Stomach (tissue), 9 donors: ENCODE data around the gene USP3. TPM values are rescaled to one million over a fixed set of nuclear protein-coding genes. Genes with fewer than 3 reads are reported as not detected.
A peak's percentile ranks its signal among the peaks of the same experiment; 100 is the strongest.

Source experiments
- DNase-seq, 2 donors: peaks; one replicate each; pipeline versions ENCODE4 v3.0.0 to v3.0.0-alpha.2; 2013 to 2019
- H3K27ac ChIP-seq, 5 donors: fragments of 200-600 bp in 4 of 5; sonication (generic) in 4 of 5; one replicate each; pipeline ENCODE4 v1.5.1; 2013 to 2019; ENCODE audit warnings: mild to moderate bottlenecking in 1 of 5, moderate library complexity in 1 of 5
- H3K27me3 ChIP-seq, 3 donors: fragments of 200-600 bp; sonication (generic); one replicate each; pipeline ENCODE4 v1.5.1; 2017 to 2019; ENCODE audit warnings: mixed run types in 1 of 3
- H3K36me3 ChIP-seq, 4 donors: fragments of 200-600 bp; sonication (generic); 1 replicate in 3 of 4; 2 replicates in 1 of 4; pipeline ENCODE4 v1.5.1; 2016 to 2019
- H3K4me1 ChIP-seq, 4 donors: fragments of 200-600 bp; sonication (generic); one replicate each; pipeline ENCODE4 v1.5.1; 2016 to 2019
- H3K4me3 ChIP-seq, 4 donors: fragments of 200-600 bp; sonication (generic) in 3 of 4; one replicate each; pipeline ENCODE4 v1.5.1; 2016 to 2019; ENCODE audit warnings: mild to moderate bottlenecking in 1 of 4
- H3K9me3 ChIP-seq, 4 donors: fragments of 200-600 bp; sonication (generic); one replicate each; pipeline ENCODE4 v1.5.1; 2016 to 2019
- CTCF ChIP-seq, 7 experiments: fragments of 450-650 bp in 4 of 7; fragments of 200-600 bp in 3 of 7; sonication (generic) in 3 of 7; IDR thresholded peaks; one replicate each; pipeline ENCODE4 v1.5.1; 2016 to 2019; ENCODE audit warnings: antibody characterized with exemption in 7 of 7, control low read depth in 2 of 7, mild to moderate bottlenecking in 1 of 7
- EP300 ChIP-seq: sonication (generic); formaldehyde crosslinking; IDR thresholded peaks from one replicate; pipeline ENCODE4 v1.6.1; 2017; ENCODE audit warnings: antibody characterized with exemption
- POLR2A ChIP-seq, 4 donors: fragments of 450-650 bp; IDR thresholded peaks; one replicate each; pipeline ENCODE4 v1.6.1; 2016; ENCODE audit warnings: antibody characterized with exemption in 4 of 4, control low read depth in 2 of 4, mild to moderate bottlenecking in 1 of 4, moderate library complexity in 1 of 4
- POLR2AphosphoS5 ChIP-seq, 3 donors: sonication (generic); formaldehyde crosslinking; IDR thresholded peaks; one replicate each; pipeline ENCODE4 v1.6.1; 2016; ENCODE audit warnings: antibody characterized with exemption in 3 of 3
- WGBS, 5 donors: extraction: QIAGEN DNeasy Blood & Tissue Kit in 3 of 5; methylation state at CpG; one replicate each; pipeline versions ENCODE4 v1.1.5 to v1.1.7; 2013 to 2018; 5-methylcytosine and 5-hydroxymethylcytosine counted together
- intact Hi-C: fragments of 100-400 bp; cut with DNase I; formaldehyde crosslinking; loops from one replicate; pipeline ENCODE4 v1.15.1; 2023; ENCODE audit warnings: low total_unique reads
- polyA plus RNA-seq, 3 donors: library from polyadenylated mRNA; stranded (reverse); fragments of 200-250 nt; gene quantifications; one replicate each; pipeline ENCODE4 v1.2.3, GENCODE V29; 2013
- total RNA-seq, 5 donors: library from RNA; depleted of rRNA; stranded (reverse); fragments of >200 nt; gene quantifications; one replicate each; pipeline versions ENCODE4 v1.1.0 to v1.2.3, GENCODE V29; 2014 to 2016
- donor health status: healthy with polysubstance abuse.
- donor health status: Bipolar disorder and iron deficiency.
- donor health status: healthy.

The USP3 gene
- total and polyA plus RNA-seq, 8 donors: 10.5 to 174 (median 26.5) TPM

- TF ChIP-seq CTCF (IDR thresholded peaks at IDR 0.05): no peak
- TF ChIP-seq POLR2A (IDR thresholded peaks at IDR 0.05): no peak
- TF ChIP-seq EP300: no peak
- no peak for TF ChIP-seq POLR2AphosphoS5 (IDR thresholded peaks at IDR 0.05)
- no peaks in the 10 kb centered on the region for H3K9me3 ChIP-seq
- no peak for DNase-seq
- no peak overlapping the region for H3K4me3 ChIP-seq
- 57 to 70% (median 63%) methylated on average over 3 of the region's 3 CpGs for WGBS, 5 donors
- intact Hi-C loops: no loop called here
- no peaks in the 10 kb centered on the region for H3K36me3 ChIP-seq
- H3K27me3 ChIP-seq: no peaks in the 10 kb centered on the region
- H3K27ac ChIP-seq: peak overlapping the region in 2 of 5 donors; percentile 26 to 38
- H3K4me1 ChIP-seq: peaks cover 65 to 99% (median 83%) of the 10 kb centered on the region in 4 donors
Observed at GRCh38 chr15:63522225-63522578, 17.8 kb downstream of the USP3 start.

- TF ChIP-seq POLR2A (IDR thresholded peaks at IDR 0.05) (no peak), CTCF (IDR thresholded peaks at IDR 0.05) (no peak), EP300 (no peak), POLR2AphosphoS5 (IDR thresholded peaks at IDR 0.05) (no peak)
- no peak for DNase-seq
- no peaks in the 10 kb centered on the region for H3K9me3 ChIP-seq
- no peak overlapping the region for H3K4me3 ChIP-seq
- H3K36me3 ChIP-seq: no peaks in the 10 kb centered on the region
- peak overlapping the region in 1 of 5 donors; percentile 49 for H3K27ac ChIP-seq
- 39 to 48% (median 46%) methylated on average over 4 of the region's 4 CpGs for WGBS, 5 donors
- H3K4me1 ChIP-seq: peaks cover 61 to 95% (median 78%) of the 10 kb centered on the region in 4 donors
- no peaks in the 10 kb centered on the region for H3K27me3 ChIP-seq
- intact Hi-C loops: no loop called here
Observed at GRCh38 chr15:63523306-63523990, 19.1 kb downstream of the USP3 start.

DNA sequence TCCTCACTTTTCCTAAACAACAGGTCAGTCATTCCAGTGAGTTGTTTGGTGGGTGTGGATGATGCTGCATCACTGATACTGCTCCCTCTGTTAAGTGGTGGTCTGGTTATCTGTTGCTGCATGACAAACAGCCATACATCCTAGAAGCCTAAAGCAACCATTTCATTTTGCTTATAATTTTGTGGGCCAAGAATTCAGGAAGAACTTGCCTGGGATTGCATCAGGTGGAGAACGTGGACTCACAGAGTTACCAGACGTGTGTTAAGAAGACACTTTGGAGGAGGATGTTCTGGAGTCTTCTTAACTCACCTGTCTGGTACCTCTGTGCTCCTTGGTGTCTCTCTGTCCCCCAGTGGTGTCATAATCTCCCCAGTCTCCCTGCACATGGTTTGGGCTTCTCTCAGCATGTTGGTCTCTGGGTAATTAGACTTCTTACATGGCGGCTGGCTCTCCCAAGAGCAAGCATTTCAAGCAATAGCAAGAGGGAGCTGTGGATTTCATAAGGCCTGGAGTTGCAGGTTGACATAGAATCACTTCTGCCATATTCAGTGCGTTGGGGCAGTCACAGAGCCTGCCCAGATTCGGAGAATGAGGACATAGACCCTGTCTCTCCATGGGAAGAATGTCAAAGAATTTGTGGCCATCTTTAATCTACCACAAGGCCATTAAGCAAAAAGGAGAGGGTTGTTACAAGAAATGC is 20.1 kb downstream of the USP3 start:
- no peak overlapping the region for H3K27ac ChIP-seq
- intact Hi-C loops: no loop called here
- WGBS, 5 donors: 88 to 98% (median 93%) methylated on average over 5 of the region's 5 CpGs

DNA sequence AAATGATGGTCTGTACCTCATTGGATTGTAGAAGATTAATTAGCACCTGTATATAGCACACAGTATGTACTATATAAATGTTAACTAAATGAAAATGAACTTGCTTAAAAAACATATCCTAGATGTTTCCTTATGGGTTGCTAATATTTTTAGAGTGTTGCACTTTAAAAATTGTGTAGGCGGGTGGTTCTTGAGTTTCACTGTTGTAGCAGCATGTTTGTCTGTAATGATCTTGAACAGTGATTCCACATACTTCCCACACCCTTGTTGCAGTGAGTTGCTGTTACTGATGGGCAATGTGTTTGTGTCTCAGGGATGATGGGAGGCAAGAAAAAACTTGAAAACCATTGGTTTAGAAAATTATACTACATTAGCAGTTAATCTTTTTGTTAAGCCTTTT is 22.0 kb downstream of the USP3 start:
- no peak for DNase-seq
- TF ChIP-seq POLR2A (IDR thresholded peaks at IDR 0.05) (no peak), POLR2AphosphoS5 (IDR thresholded peaks at IDR 0.05) (no peak), CTCF (IDR thresholded peaks at IDR 0.05) (no peak), EP300 (no peak)
- peaks cover 40 to 93% (median 69%) of the 10 kb centered on the region in 4 donors for H3K4me1 ChIP-seq
- no peaks in the 10 kb centered on the region for H3K27me3 ChIP-seq
- intact Hi-C loops: no loop called here
- no peak overlapping the region for H3K4me3 ChIP-seq
- H3K27ac ChIP-seq: no peak overlapping the region
- H3K36me3 ChIP-seq: no peaks in the 10 kb centered on the region
- no peaks in the 10 kb centered on the region for H3K9me3 ChIP-seq
- 59 to 81% (median 73%) methylated on average over 1 of the region's 1 CpG for WGBS, 5 donors

More for the DNA sequence above, 20.1 kb downstream of the USP3 start:
- H3K36me3 ChIP-seq: no peaks in the 10 kb centered on the region
- TF ChIP-seq EP300: no peak
- TF ChIP-seq CTCF (IDR thresholded peaks at IDR 0.05): no peak
- TF ChIP-seq POLR2AphosphoS5 (IDR thresholded peaks at IDR 0.05): no peak
- TF ChIP-seq POLR2A (IDR thresholded peaks at IDR 0.05): no peak
- no peaks in the 10 kb centered on the region for H3K27me3 ChIP-seq
- no peak for DNase-seq
- H3K4me3 ChIP-seq: no peak overlapping the region
- H3K4me1 ChIP-seq: peaks cover 52 to 95% (median 71%) of the 10 kb centered on the region in 4 donors
- no peaks in the 10 kb centered on the region for H3K9me3 ChIP-seq
